ENCODE results near the gene QKI. TPM values are rescaled to one million over a fixed set of nuclear protein-coding genes. Genes with fewer than 3 reads are reported as not detected.

QKI gene
- total and polyA plus RNA-seq, 10 of the 15 experiments (the other 5 are each of a cell fraction or from before 2014, with no cell fraction given) = 4.7 to 72.5 (median 38.9) TPM

DNA sequence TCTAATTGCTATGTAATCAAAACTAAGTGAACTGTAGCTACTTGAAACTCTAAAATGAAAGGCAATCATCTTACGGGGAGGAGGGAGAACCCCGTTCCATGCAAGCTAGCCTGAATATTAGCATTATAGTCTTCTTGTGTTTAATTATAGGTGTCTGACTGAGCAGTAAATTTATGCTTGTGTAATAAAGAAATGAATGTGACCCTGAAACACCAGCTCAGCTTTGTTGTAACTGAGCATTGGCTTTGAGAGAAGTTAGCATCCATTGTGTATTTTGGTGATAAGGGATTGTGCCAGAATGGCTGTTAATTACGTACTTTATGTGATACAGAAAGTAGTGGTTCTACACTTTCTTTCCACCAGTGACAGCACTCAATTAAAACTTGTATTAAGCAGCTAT is 86.9 kb downstream of the QKI start (continued):
- TF ChIP-seq, protein P1, sequence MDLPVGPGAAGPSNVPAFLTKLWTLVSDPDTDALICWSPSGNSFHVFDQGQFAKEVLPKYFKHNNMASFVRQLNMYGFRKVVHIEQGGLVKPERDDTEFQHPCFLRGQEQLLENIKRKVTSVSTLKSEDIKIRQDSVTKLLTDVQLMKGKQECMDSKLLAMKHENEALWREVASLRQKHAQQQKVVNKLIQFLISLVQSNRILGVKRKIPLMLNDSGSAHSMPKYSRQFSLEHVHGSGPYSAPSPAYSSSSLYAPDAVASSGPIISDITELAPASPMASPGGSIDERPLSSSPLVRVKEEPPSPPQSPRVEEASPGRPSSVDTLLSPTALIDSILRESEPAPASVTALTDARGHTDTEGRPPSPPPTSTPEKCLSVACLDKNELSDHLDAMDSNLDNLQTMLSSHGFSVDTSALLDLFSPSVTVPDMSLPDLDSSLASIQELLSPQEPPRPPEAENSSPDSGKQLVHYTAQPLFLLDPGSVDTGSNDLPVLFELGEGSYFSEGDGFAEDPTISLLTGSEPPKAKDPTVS (IDR thresholded peaks at IDR 0.05; ENCODE audit: low read depth, low read length) = no peak
- TF ChIP-seq BRCA1 (IDR thresholded peaks at IDR 0.05; ENCODE audit: low read depth, low read length) (no peak), ZSCAN29 (IDR thresholded peaks at IDR 0.05) (no peak), KDM1A (IDR thresholded peaks at IDR 0.05; ENCODE audit: borderline replicate concordance) (no peak), NR2C2 (IDR thresholded peaks at IDR 0.05; ENCODE audit: borderline replicate concordance, control insufficient read depth, insufficient read length, low read depth) (no peak), TAF1 (IDR thresholded peaks at IDR 0.05; ENCODE audit: borderline replicate concordance, low read depth, low read length) (no peak), NFYA (IDR thresholded peaks at IDR 0.05; ENCODE audit: borderline replicate concordance, low read depth, low read length) (no peak), IRF4 (IDR thresholded peaks at IDR 0.05; ENCODE audit: low read depth, low read length) (no peak)
- TF ChIP-seq, protein P2, sequence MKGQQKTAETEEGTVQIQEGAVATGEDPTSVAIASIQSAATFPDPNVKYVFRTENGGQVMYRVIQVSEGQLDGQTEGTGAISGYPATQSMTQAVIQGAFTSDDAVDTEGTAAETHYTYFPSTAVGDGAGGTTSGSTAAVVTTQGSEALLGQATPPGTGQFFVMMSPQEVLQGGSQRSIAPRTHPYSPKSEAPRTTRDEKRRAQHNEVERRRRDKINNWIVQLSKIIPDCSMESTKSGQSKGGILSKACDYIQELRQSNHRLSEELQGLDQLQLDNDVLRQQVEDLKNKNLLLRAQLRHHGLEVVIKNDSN (IDR thresholded peaks at IDR 0.05; ENCODE audit: borderline replicate concordance, extremely low read length, insufficient read depth, low read depth, low read length) = no peak
- TF ChIP-seq, protein P3, sequence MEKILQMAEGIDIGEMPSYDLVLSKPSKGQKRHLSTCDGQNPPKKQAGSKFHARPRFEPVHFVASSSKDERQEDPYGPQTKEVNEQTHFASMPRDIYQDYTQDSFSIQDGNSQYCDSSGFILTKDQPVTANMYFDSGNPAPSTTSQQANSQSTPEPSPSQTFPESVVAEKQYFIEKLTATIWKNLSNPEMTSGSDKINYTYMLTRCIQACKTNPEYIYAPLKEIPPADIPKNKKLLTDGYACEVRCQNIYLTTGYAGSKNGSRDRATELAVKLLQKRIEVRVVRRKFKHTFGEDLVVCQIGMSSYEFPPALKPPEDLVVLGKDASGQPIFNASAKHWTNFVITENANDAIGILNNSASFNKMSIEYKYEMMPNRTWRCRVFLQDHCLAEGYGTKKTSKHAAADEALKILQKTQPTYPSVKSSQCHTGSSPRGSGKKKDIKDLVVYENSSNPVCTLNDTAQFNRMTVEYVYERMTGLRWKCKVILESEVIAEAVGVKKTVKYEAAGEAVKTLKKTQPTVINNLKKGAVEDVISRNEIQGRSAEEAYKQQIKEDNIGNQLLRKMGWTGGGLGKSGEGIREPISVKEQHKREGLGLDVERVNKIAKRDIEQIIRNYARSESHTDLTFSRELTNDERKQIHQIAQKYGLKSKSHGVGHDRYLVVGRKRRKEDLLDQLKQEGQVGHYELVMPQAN (conservative IDR thresholded peaks at IDR 0.05) = no peak
- TF ChIP-seq, protein P4, sequence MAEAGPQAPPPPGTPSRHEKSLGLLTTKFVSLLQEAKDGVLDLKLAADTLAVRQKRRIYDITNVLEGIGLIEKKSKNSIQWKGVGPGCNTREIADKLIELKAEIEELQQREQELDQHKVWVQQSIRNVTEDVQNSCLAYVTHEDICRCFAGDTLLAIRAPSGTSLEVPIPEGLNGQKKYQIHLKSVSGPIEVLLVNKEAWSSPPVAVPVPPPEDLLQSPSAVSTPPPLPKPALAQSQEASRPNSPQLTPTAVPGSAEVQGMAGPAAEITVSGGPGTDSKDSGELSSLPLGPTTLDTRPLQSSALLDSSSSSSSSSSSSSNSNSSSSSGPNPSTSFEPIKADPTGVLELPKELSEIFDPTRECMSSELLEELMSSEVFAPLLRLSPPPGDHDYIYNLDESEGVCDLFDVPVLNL (IDR thresholded peaks at IDR 0.05; ENCODE audit: low read depth, low read length) = no peak
